ENCODE results near the gene TARS1.
A peak's percentile ranks its signal among the peaks of the same experiment; 100 is the strongest.
"Not testable (repeated sequence)": the region's sequence is repeated elsewhere in the genome, so short reads cannot be mapped to it uniquely, and the experiment has no call there.

TARS1 gene

DNA sequence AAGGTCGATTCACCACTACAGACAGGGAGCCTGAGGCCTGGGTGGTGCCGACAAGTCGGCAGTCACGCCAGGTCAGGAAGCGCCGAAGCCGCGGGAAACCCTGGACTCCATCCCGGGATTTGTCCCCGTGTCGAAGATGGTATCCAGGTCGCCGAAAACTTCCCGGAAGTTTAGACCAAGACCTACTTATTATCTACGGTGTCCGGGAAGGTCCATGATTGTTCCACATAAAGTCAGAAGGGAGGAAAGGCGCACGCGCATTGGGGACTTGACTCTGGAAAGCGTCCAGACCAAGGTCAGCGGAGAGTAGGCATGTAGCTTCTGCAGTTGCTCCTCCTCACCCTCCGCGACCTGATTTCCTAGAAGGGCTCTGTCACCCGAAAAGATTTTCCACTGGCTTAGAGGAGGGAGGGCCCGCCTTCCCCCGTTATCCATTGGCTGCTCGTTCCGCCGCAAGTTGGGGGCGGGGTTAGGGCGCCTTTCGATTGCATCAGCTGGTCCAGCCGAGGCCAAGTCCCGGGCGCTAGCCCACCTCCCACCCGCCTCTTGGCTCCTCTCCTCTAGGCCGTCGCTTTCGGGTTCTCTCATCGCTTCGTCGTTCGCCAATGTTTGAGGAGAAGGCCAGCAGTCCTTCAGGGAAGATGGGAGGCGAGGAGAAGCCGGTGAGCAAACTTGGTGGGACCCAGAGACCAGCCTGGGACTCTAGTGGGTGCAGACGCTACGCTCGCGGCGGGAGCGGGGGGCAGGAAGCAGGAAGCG lies at the start of gene TARS1:
Gene TARS1 (plus strand): TSS at position 484 of the 759 bp plus-strand sequence. CDS start 122 bp downstream, at position 606.
- peak; percentile 100 for DNase-seq (ENCODE audit: low read depth in 2 of 2)

- no peak for DNase-seq (ENCODE audit: low read depth in 2 of 2)
Observed at GRCh38 chr5:33398501-33398900, 42.3 kb upstream of the TARS1 start.

- no peak for DNase-seq (ENCODE audit: low read depth in 2 of 2)
Observed at GRCh38 chr5:33400675-33401074, 40.1 kb upstream of the TARS1 start.

DNA sequence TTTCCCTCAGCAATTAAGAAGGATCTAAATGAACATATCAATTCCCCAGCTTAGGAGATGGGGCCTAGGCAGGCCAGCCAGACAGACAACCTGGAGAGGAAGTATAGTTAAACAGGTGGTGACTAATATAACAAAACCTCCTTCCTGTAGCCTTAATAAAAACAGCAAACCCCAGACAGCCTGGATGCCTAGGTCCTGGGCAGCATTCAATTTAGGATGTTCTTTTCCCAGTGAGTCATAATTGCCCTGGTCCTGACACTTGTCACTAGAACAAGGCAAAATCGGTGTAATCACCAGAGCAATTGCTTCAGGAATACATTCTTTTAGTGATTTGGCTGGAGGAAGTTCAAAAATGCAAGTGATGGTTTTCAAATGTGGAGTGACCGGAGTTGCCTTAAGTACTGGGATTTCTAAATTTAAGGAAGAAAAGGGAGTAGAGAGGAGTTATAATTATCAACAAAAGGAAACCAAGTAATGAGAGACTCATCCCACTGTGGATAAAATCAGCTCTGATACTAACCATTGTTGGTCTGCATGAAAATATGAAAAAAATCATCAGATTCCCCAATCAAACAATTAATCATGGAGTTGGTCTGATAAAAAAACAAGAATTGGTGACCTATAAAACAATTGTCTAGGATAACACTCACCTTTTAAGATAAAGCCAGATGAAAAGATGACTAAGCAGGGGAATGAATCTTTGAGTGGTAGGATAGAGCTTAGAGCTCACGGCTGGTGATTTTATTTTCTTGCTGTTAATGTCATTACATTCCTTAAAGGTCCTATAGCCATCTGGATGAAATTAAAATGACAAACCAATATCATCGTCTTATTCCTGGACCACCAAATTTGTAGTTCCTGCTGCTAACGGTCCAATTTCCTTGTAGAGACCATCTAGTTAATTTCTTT lies 39.0 kb upstream of the TARS1 start:
- peak in 1 of 2 experiments; percentile 18 for DNase-seq (ENCODE audit: low read depth in 2 of 2)

DNA sequence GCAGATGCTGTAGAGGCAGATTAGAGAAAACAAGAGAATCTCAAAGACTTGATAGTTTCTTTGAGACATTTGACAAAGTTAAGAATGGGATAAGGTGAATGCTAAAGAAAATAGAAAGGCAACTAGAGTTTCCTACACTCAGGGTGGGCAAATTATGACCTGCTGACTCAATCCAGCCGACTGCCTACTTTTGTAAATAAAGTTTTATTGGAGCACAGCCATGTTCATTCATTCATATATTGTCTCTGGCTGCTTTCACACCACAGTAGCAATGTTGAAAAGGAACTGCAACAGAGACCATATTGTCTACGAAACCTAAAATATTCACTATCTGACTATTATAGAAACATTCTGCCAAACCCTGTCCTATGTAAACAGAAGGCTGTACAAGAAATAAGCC lies 37.6 kb upstream of the TARS1 start:
- no peak for DNase-seq (ENCODE audit: low read depth in 2 of 2)

- DNase-seq (ENCODE audit: low read depth in 2 of 2): no peak
Observed at GRCh38 chr5:33408816-33409215, 31.9 kb upstream of the TARS1 start.

GRCh38 chr5:33409435-33410170 lies 31.2 kb upstream of the TARS1 start:
- DNase-seq (ENCODE audit: low read depth in 2 of 2): peak in 1 of 2 experiments; percentile 55

GRCh38 chr5:33410221-33410620 lies 30.5 kb upstream of the TARS1 start:
- DNase-seq (ENCODE audit: low read depth in 2 of 2): no peak

- no peak for DNase-seq (ENCODE audit: low read depth in 2 of 2)
Observed at GRCh38 chr5:33411498-33411897, 29.3 kb upstream of the TARS1 start.

GRCh38 chr5:33415811-33416354 lies 24.9 kb upstream of the TARS1 start:
- no peak for DNase-seq (ENCODE audit: low read depth in 2 of 2)

- no peak for DNase-seq (ENCODE audit: low read depth in 2 of 2)
Observed at GRCh38 chr5:33417632-33418031, 23.1 kb upstream of the TARS1 start.

GRCh38 chr5:33420946-33421345 lies 19.8 kb upstream of the TARS1 start:
- DNase-seq (ENCODE audit: low read depth in 2 of 2): no peak

- DNase-seq (ENCODE audit: low read depth in 2 of 2): no peak
Observed at GRCh38 chr5:33422191-33422590, 18.6 kb upstream of the TARS1 start.

DNA sequence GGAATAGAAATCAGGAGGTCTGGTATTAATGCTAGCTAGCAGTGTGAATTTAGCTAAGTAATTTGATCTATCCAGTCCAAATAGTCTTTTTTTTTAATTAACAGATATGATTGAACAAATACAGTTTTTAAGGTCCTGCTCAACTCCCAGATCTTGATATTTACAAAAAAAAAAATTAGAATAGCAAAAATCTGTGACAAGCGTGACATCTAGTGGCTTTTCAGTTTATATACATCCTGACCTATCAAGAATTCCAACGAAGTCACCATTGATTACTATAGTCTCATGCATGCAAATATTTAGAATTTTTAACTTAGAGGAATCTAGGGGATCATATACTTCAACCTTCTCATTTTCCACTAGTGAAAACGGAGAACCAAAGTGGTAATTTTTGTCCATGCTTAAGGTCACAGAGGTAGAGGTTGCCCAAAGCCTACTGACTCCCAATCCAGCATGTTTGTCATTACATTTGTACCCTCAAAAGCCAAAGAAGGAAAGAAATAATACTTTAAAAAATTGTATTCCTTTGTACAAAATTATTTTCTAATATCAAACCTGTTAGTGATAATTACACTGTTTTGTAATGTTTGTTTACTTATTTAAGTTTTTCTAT lies 17.6 kb upstream of the TARS1 start:
- no peak for DNase-seq (ENCODE audit: low read depth in 2 of 2)

DNA sequence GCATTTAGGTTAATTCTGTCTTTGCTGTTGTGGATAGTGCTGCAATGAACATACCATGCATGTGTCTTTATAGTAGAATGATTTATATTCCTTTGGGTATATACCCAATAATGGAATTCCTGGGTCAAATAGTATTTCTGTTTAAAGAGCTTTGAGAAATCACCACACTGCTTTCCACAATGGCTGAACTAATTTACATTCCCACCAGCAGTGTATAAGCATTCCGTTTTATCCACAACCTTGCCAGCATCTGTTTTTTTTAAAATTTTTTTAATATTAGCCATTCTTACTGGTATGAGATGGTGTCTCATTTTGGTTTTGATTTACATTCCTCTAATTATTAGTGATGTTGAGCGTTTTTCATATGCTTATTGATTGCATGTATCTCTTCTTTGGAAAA lies 15.5 kb upstream of the TARS1 start:
- no peak for DNase-seq (ENCODE audit: low read depth in 2 of 2)

GRCh38 chr5:33430983-33431382 lies 9.8 kb upstream of the TARS1 start:
- DNase-seq (ENCODE audit: low read depth in 2 of 2): no peak

DNA sequence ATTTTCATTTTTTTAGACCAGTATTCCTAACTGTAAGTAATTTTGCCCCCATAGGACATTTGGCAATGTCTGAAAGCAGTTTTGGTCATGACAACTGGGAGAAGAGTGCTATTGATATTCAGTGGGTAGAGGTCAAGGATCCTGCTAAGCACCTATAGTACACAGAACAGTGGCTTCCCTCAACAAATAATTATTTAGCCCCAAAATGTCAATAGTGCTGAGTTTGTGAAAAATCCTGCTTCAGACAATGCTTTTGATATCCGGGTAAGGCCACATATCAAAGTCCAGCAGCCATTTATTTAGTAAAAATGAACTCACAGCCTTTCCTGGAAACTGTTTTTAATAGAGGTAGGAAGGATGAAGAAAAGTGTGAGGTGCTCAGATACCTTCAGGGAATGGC lies 8.1 kb upstream of the TARS1 start:
- no peak for DNase-seq (ENCODE audit: low read depth in 2 of 2)

- DNase-seq (ENCODE audit: low read depth in 2 of 2): no peak
Observed at GRCh38 chr5:33433303-33434240, 7.2 kb upstream of the TARS1 start.

DNA sequence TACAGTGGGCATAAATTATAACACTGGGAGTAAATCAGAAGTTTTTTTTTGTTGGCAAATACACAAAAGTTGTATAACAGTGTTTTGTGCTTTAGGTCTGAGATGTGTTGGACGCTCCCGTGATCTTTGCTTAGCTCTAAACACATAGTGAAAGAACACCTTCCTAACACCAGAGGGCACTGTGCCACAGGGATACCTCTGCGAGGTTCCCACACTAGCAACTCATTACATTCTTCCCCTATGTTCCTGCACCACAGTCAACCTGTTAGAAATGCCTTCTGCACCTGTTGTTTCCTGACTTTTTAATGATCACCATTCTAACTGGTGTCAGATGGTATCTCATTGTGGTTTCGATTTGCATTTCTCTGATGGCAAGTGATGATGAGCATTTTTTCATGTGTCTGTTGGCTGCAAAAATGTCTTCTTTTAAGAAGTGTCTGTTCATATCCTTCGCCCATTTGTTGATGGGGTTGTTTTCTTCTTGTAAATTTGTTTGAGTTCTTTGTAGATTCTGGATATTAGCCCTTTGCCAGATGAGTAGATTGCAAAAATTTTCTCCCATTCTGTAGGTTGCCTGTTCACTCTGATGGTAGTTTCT lies 4.8 kb upstream of the TARS1 start:
- not testable (repeated sequence) for DNase-seq (ENCODE audit: low read depth in 2 of 2)

DNA sequence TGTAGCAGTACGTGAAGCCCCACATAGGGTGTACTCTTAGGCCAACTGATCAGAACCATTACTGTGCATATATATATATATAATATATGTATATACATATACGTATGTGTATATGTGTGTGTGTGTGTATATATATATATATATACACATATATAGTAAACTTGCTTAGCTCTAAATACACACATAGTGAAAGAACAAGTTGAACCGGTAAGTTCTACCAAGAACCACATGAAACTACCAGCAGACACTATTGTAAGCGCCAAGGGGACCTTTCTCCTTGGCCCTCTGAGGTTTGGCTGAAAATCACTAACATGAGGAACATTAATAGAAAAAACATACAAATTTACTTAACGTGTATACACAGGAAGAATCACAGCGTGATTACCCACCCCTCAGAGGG lies 1.8 kb upstream of the TARS1 start:
- DNase-seq (ENCODE audit: low read depth in 2 of 2): no peak

All from fibroblast of skin of left biceps (primary cell).